K562 (cell line): ENCODE measurements around the gene BTN3A1. TPM values are rescaled to one million over a fixed set of nuclear protein-coding genes. Genes with fewer than 3 reads are reported as not detected.

ENCODE experiments used
- BCL6 ChIP-seq: fragments of 250-450 bp; sonication (Bioruptor Pico); IDR thresholded peaks from 2 replicates; pipeline ENCODE4 v1.4.0; 2020
- BHLHE40 ChIP-seq: IDR thresholded peaks from 2 replicates; pipeline ENCODE4 v1.6.1; 2011; ENCODE audit warnings: low read length, improper control_type of control experiment
- BRD4 ChIP-seq: fragments of 200-600 bp; sonication (generic); IDR thresholded peaks from 2 replicates; pipeline ENCODE4 v1.6.1; 2017; ENCODE audit warnings: inconsistent platforms
- CBFB ChIP-seq: sonication (generic); formaldehyde crosslinking; IDR thresholded peaks from 2 replicates; pipeline ENCODE4 v1.4.0; 2020; ENCODE audit warnings: mild to moderate bottlenecking, missing genetic modification reagents
- CCNT2 ChIP-seq: IDR thresholded peaks from 2 replicates; pipeline ENCODE4 v1.6.1; 2011; ENCODE audit warnings: borderline replicate concordance, low read depth, mild to moderate bottlenecking, moderate library complexity, mixed read lengths, low read length; ENCODE audit not compliant: insufficient read length; ENCODE audit errors: extremely low read depth
- EZH2 ChIP-seq: IDR thresholded peaks from 2 replicates; pipeline ENCODE4 v1.6.1; 2012; ENCODE audit warnings: low read depth, mild to moderate bottlenecking, inconsistent platforms, low read length, borderline replicate concordance
- FIP1L1 ChIP-seq: fragments of 200-400 bp; formaldehyde crosslinking; IDR thresholded peaks from 2 replicates; pipeline ENCODE4 v1.6.1; 2018; ENCODE audit warnings: mild to moderate bottlenecking, low read depth, low read length; ENCODE audit not compliant: poor library complexity, severe bottlenecking
- HNRNPK ChIP-seq: fragments of 200-400 bp; formaldehyde crosslinking; IDR thresholded peaks from one replicate; pipeline ENCODE4 v1.6.1; 2018; ENCODE audit warnings: mild to moderate bottlenecking, low read depth, low read length; ENCODE audit not compliant: poor library complexity, severe bottlenecking
- KLF6 ChIP-seq: fragments of 250-450 bp; sonication (Bioruptor Pico); IDR thresholded peaks from 2 replicates; pipeline ENCODE4 v1.4.0; 2020; ENCODE audit warnings: mild to moderate bottlenecking, moderate library complexity, borderline replicate concordance
- MAFK ChIP-seq: IDR thresholded peaks from 2 replicates; pipeline ENCODE4 v1.6.1; 2011; ENCODE audit warnings: low read length, improper control_type of control experiment
- NCOA1 ChIP-seq: fragments of 450-650 bp; IDR thresholded peaks from 2 replicates; pipeline ENCODE4 v1.6.1; 2016; ENCODE audit warnings: low read depth
- NFYB ChIP-seq: IDR thresholded peaks from 2 replicates; pipeline ENCODE4 v1.6.1; 2011; ENCODE audit warnings: mild to moderate bottlenecking, moderate library complexity; ENCODE audit not compliant: insufficient read length; ENCODE audit errors: extremely low read depth
- POU5F1 ChIP-seq: fragments of 150-350 bp; IDR thresholded peaks from 2 replicates; pipeline ENCODE4 v1.6.1; 2014; ENCODE audit warnings: borderline replicate concordance, low read length, low read depth, mild to moderate bottlenecking; ENCODE audit not compliant: partially characterized antibody
- RAD51 ChIP-seq: fragments of 450-650 bp; IDR thresholded peaks from 2 replicates; pipeline ENCODE4 v1.7.1; 2016; ENCODE audit warnings: low read depth, mild to moderate bottlenecking, borderline replicate concordance
- RBM15 ChIP-seq: fragments of 200-400 bp; formaldehyde crosslinking; IDR thresholded peaks from 2 replicates; pipeline ENCODE4 v1.6.1; 2018; ENCODE audit warnings: mild to moderate bottlenecking, low read length, moderate library complexity; ENCODE audit not compliant: insufficient read depth
- RBM34 ChIP-seq: fragments of 200-400 bp; formaldehyde crosslinking; IDR thresholded peaks from 2 replicates; pipeline ENCODE4 v1.6.1; 2018; ENCODE audit warnings: low read length, borderline replicate concordance; ENCODE audit not compliant: insufficient read depth
- TEAD4 ChIP-seq, 2 experiments: sonication (generic) in 1 of 2; formaldehyde crosslinking in 1 of 2; IDR thresholded peaks; 2 replicates each; pipeline versions ENCODE4 v1.6.1 to v1.8.0; 2012 to 2022; ENCODE audit warnings: borderline replicate concordance in 1 of 2, inconsistent platforms in 1 of 2, low read length in 1 of 2, mild to moderate bottlenecking in 1 of 2, missing genetic modification reagents in 1 of 2
- TOE1 ChIP-seq, 2 experiments: fragments of 450-650 bp in 1 of 2; sonication (generic) in 1 of 2; formaldehyde crosslinking in 1 of 2; IDR thresholded peaks; 2 replicates each; pipeline versions ENCODE4 v1.7.1 to v1.8.0; 2016 to 2022; ENCODE audit warnings: borderline replicate concordance in 2 of 2, mild to moderate bottlenecking in 2 of 2, antibody characterized with exemption in 1 of 2, inconsistent platforms in 1 of 2, low read depth in 1 of 2, missing genetic modification reagents in 1 of 2, moderate library complexity in 1 of 2
- ZNF41 ChIP-seq: fragments of 250-450 bp; sonication (Bioruptor Pico); conservative IDR thresholded peaks from 2 replicates; pipeline ENCODE4 v1.4.0; 2020; ENCODE audit warnings: mild to moderate bottlenecking
- polyA plus RNA-seq, 8 experiments: library from polyadenylated mRNA; depleted of rRNA in 4 of 8; stranded (reverse) in 5 of 8; unstranded in 3 of 8; fragments of >200 nt; fragmentation: Nextera tagmentation in 2 of 8; fragmentation: Illumina TruSeq in 1 of 8; extraction: Ambion mirVana in 2 of 8; extraction: Trizol in 1 of 8; gene quantifications; 2 replicates each; pipeline versions ENCODE4 v1.2.1 to v1.2.3, GENCODE V29; 2011 to 2014; ENCODE audit warnings: inconsistent platforms in 1 of 8, missing spikeins in 1 of 8
- total RNA-seq, 7 experiments: library from RNA; depleted of rRNA in 6 of 7; stranded (reverse); fragments of >200 nt in 6 of 7; fragmentation: Illumina TruSeq in 2 of 7; extraction: Trizol in 2 of 7; gene quantifications; 2 replicates each; pipeline versions ENCODE4 v1.2.1 to v1.2.3, GENCODE V29; 2011 to 2021; ENCODE audit warnings: low replicate concordance in 1 of 7
- TF ChIP-seq, protein P1 (sequence below): sonication (generic); formaldehyde crosslinking; IDR thresholded peaks from 2 replicates; pipeline ENCODE4 v1.8.0; 2022; ENCODE audit warnings: missing genetic modification reagents, mild to moderate bottlenecking, moderate library complexity, borderline replicate concordance
- TF ChIP-seq, protein P2 (sequence below), 2 experiments: fragments of 450-650 bp in 1 of 2; sonication (generic) in 1 of 2; formaldehyde crosslinking; conservative IDR thresholded peaks; 2 replicates each; pipeline versions ENCODE4 v1.4.0 to v1.8.1; 2020 to 2022; ENCODE audit warnings: mild to moderate bottlenecking in 1 of 2, missing genetic modification reagents in 1 of 2
- TF ChIP-seq, protein P3 (sequence below), 2 experiments: fragments of 450-650 bp; IDR thresholded peaks; 2 replicates each; pipeline ENCODE4 v1.6.1; 2018; ENCODE audit warnings: mild to moderate bottlenecking in 2 of 2, low read depth in 1 of 2; ENCODE audit not compliant: partially characterized antibody in 2 of 2

Gene BTN3A1
- total and polyA plus RNA-seq, 9 of the 15 experiments (the other 6 are each of a cell fraction or from before 2014, with no cell fraction given), result 0.84 to 8.5 (median 3.9) TPM

DNA sequence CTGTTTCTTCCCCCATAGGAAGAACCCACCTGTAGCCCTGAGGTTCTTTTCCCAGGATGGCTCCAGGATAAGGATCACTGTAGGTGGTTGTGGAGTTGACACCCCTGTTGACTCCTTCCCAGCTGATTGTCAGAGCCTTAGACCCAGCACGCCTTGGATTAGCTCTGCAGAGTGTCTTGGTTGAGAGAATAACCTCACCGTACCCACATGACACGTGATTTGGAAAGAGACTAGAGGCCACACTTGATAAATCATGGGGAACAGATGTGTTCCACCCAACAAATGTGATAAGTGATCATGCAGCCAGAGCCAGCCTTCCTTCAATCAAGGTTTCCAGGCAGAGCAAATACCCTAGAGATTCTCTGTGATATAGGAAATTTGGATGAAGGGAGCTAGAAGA, 12.2 kb downstream of the BTN3A1 start (continued):
- TF ChIP-seq BRD4 (no peak), FIP1L1 (no peak), MAFK (no peak), TOE1 (IDR thresholded peaks at IDR 0.05; ENCODE audit: borderline replicate concordance) (peak; percentile 27; the same call in 1 of the 2 replicates), TOE1 (CRISPR knock-in tag; IDR thresholded peaks at IDR 0.05; ENCODE audit: borderline replicate concordance, low read depth) (no peak), POU5F1 (no peak), RBM34 (no peak), NCOA1 (no peak), ZNF41 (CRISPR knock-in tag) (no peak), NFYB (no peak), EZH2 (no peak), KLF6 (no peak), BHLHE40 (peak; percentile 65), RAD51 (peak; percentile 58), CCNT2 (no peak), HNRNPK (no peak), CBFB (CRISPR knock-in tag) (no peak), BCL6 (CRISPR knock-in tag) (no peak; the same call in 1 of the 2 replicates), TEAD4 (IDR thresholded peaks at IDR 0.05; ENCODE audit: low read length) (0 out of 2 replicates have a peak, but pooled peaks have one; percentile 26), TEAD4 (CRISPR knock-in tag; IDR thresholded peaks at IDR 0.05; ENCODE audit: borderline replicate concordance) (no peak), RBM15 (no peak)
- TF ChIP-seq, protein P1, sequence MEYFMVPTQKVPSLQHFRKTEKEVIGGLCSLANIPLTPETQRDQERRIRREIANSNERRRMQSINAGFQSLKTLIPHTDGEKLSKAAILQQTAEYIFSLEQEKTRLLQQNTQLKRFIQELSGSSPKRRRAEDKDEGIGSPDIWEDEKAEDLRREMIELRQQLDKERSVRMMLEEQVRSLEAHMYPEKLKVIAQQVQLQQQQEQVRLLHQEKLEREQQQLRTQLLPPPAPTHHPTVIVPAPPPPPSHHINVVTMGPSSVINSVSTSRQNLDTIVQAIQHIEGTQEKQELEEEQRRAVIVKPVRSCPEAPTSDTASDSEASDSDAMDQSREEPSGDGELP, result peak; percentile 66
- TF ChIP-seq, protein P2, sequence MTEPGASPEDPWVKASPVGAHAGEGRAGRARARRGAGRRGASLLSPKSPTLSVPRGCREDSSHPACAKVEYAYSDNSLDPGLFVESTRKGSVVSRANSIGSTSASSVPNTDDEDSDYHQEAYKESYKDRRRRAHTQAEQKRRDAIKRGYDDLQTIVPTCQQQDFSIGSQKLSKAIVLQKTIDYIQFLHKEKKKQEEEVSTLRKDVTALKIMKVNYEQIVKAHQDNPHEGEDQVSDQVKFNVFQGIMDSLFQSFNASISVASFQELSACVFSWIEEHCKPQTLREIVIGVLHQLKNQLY (CRISPR knock-in tag; conservative IDR thresholded peaks at IDR 0.05), result no peak
- TF ChIP-seq, protein P3, sequence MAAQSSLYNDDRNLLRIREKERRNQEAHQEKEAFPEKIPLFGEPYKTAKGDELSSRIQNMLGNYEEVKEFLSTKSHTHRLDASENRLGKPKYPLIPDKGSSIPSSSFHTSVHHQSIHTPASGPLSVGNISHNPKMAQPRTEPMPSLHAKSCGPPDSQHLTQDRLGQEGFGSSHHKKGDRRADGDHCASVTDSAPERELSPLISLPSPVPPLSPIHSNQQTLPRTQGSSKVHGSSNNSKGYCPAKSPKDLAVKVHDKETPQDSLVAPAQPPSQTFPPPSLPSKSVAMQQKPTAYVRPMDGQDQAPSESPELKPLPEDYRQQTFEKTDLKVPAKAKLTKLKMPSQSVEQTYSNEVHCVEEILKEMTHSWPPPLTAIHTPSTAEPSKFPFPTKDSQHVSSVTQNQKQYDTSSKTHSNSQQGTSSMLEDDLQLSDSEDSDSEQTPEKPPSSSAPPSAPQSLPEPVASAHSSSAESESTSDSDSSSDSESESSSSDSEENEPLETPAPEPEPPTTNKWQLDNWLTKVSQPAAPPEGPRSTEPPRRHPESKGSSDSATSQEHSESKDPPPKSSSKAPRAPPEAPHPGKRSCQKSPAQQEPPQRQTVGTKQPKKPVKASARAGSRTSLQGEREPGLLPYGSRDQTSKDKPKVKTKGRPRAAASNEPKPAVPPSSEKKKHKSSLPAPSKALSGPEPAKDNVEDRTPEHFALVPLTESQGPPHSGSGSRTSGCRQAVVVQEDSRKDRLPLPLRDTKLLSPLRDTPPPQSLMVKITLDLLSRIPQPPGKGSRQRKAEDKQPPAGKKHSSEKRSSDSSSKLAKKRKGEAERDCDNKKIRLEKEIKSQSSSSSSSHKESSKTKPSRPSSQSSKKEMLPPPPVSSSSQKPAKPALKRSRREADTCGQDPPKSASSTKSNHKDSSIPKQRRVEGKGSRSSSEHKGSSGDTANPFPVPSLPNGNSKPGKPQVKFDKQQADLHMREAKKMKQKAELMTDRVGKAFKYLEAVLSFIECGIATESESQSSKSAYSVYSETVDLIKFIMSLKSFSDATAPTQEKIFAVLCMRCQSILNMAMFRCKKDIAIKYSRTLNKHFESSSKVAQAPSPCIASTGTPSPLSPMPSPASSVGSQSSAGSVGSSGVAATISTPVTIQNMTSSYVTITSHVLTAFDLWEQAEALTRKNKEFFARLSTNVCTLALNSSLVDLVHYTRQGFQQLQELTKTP (IDR thresholded peaks at IDR 0.05; ENCODE audit: low read depth in 1 of 2, partially characterized antibody in 2 of 2), result no peak
